Spleen (tissue), 11 donors: ENCODE measurements around the gene CD83. TPM values are rescaled to one million over a fixed set of nuclear protein-coding genes. Genes with fewer than 3 reads are reported as not detected.

ENCODE experiments used
- DNase-seq: peaks from one replicate; pipeline ENCODE4 v3.0.0-alpha.2; 2020
- H3K27ac ChIP-seq, 8 donors: fragments of 200-600 bp; sonication (generic) in 7 of 8; 1 replicate in 4 of 8; 2 replicates in 4 of 8; pipeline versions ENCODE4 v1.5.0 to v1.8.0; 2016 to 2021; ENCODE audit warnings: inconsistent platforms in 4 of 8, mild to moderate bottlenecking in 4 of 8, moderate library complexity in 1 of 8
- H3K27me3 ChIP-seq, 7 donors: fragments of 200-600 bp; sonication (generic) in 6 of 7; replicated peaks in 1 of 7; 1 replicate in 4 of 7; 2 replicates in 3 of 7; pipeline versions ENCODE4 v1.5.0 to v1.8.0; 2016 to 2021; ENCODE audit warnings: inconsistent platforms in 3 of 7, mild to moderate bottlenecking in 1 of 7
- H3K36me3 ChIP-seq, 6 donors: fragments of 200-600 bp; sonication (generic) in 5 of 6; 1 replicate in 4 of 6; 2 replicates in 2 of 6; pipeline versions ENCODE4 v1.5.0 to v1.8.0; 2016 to 2021; ENCODE audit warnings: inconsistent platforms in 2 of 6
- H3K4me1 ChIP-seq, 6 donors: fragments of 200-600 bp; sonication (generic) in 5 of 6; 1 replicate in 3 of 6; 2 replicates in 3 of 6; pipeline versions ENCODE4 v1.5.0 to v1.8.0; 2016 to 2021; ENCODE audit warnings: inconsistent platforms in 3 of 6
- H3K4me3 ChIP-seq, 8 donors: fragments of 200-600 bp; sonication (generic) in 7 of 8; 1 replicate in 4 of 8; 2 replicates in 4 of 8; pipeline versions ENCODE4 v1.5.0 to v1.8.0; 2016 to 2021; ENCODE audit warnings: inconsistent platforms in 4 of 8, mild to moderate bottlenecking in 4 of 8, moderate library complexity in 2 of 8
- H3K9me3 ChIP-seq, 8 donors: fragments of 200-600 bp; sonication (generic) in 7 of 8; 1 replicate in 4 of 8; 2 replicates in 4 of 8; pipeline versions ENCODE4 v1.5.0 to v1.8.0; 2016 to 2021; ENCODE audit warnings: inconsistent platforms in 4 of 8
- POLR2A ChIP-seq, 3 donors: fragments of 450-650 bp; IDR thresholded peaks; one replicate each; pipeline ENCODE4 v1.5.1; 2017; ENCODE audit warnings: antibody characterized with exemption in 3 of 3, mild to moderate bottlenecking in 1 of 3
- POLR2AphosphoS5 ChIP-seq, 3 donors: sonication (generic); formaldehyde crosslinking; IDR thresholded peaks; one replicate each; pipeline ENCODE4 v1.5.1; 2017; ENCODE audit warnings: antibody characterized with exemption in 3 of 3
- WGBS, 5 donors: extraction: QIAGEN DNeasy Blood & Tissue Kit in 3 of 5; methylation state at CpG; one replicate each; pipeline versions ENCODE4 v1.1.5 to v1.1.7; 2013 to 2018; 5-methylcytosine and 5-hydroxymethylcytosine counted together
- intact Hi-C: fragments of 100-400 bp; cut with DNase I; formaldehyde crosslinking; loops from one replicate; pipeline ENCODE4 v1.15.0; 2023; ENCODE audit warnings: low total_unique reads
- polyA plus RNA-seq, 3 donors: library from polyadenylated mRNA; stranded (reverse); fragments of 200-250 nt; gene quantifications; one replicate each; pipeline ENCODE4 v1.2.1, GENCODE V29; 2013
- total RNA-seq, 7 donors: library from RNA; depleted of rRNA in 3 of 7; stranded (reverse); fragments of >200 nt in 3 of 7; fragmentation: NEBNext Ultra II Directional in 4 of 7; extraction: Animal tissue kit (Norgen Biotek cat#: 25700) in 4 of 7; gene quantifications; one replicate each; pipeline versions ENCODE4 v1.1.0 to v1.2.1, GENCODE V29; 2016 to 2021
- TF ChIP-seq, protein P1 (sequence below), 11 experiments: fragments of 200-600 bp in 7 of 11; fragments of 450-650 bp in 4 of 11; sonication (generic) in 4 of 11; IDR thresholded peaks in 8 of 11; conservative IDR thresholded peaks in 3 of 11; 1 replicate in 7 of 11; 2 replicates in 4 of 11; pipeline versions ENCODE4 v1.4.0 to v1.8.0; 2016 to 2021; ENCODE audit warnings: antibody characterized with exemption in 11 of 11, inconsistent platforms in 4 of 11, mild to moderate bottlenecking in 1 of 11
- donor health status: healthy with polysubstance abuse.
- donor health status: DM: no; HTN: no; CAD: no; lungs with moderate emphysema.
- donor health status: DM: no; HTN: no; CAD: no.
- donor health status: Bipolar disorder and iron deficiency.
- donor health status: healthy.
- donor health status: DM: no; HTN: no; CAD: no.
- donor health status: DM: yes; HTN: yes; CAD: no.

The CD83 gene
- total and polyA plus RNA-seq, 10 donors = 11.7 to 51.5 (median 22.6) TPM

DNA sequence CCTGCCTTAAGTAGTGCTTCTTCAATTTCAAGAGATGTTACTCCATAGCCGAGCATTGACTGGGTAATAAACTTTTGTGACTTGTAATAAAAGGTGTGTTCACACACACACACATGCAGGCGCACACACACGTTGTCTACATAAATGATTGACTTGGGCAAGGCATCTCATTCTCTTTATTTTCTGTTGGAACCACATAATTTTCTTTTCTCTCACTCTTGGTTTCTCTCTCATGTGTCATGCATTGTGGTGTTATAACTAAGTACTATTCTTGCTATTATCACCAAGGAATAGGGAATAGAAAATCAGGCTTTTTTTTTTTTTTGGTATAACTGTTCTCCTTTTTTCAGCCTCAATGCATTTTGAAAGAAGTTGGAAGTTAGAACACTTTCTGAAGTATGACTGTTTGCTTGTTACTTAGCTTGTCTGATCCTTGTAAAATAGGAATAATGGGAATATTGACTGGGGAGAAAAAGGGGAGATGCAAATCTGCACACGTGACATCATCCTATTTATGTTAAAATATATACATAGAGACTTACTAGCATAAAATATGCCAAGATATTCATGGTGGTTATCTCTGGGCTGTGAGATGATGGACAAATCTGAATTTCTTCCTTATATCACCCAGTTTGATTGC is 26.1 kb upstream of the CD83 start:
- TF ChIP-seq POLR2A (IDR thresholded peaks at IDR 0.05) (no peak), POLR2AphosphoS5 (IDR thresholded peaks at IDR 0.05) (no peak)
- TF ChIP-seq, protein P1, sequence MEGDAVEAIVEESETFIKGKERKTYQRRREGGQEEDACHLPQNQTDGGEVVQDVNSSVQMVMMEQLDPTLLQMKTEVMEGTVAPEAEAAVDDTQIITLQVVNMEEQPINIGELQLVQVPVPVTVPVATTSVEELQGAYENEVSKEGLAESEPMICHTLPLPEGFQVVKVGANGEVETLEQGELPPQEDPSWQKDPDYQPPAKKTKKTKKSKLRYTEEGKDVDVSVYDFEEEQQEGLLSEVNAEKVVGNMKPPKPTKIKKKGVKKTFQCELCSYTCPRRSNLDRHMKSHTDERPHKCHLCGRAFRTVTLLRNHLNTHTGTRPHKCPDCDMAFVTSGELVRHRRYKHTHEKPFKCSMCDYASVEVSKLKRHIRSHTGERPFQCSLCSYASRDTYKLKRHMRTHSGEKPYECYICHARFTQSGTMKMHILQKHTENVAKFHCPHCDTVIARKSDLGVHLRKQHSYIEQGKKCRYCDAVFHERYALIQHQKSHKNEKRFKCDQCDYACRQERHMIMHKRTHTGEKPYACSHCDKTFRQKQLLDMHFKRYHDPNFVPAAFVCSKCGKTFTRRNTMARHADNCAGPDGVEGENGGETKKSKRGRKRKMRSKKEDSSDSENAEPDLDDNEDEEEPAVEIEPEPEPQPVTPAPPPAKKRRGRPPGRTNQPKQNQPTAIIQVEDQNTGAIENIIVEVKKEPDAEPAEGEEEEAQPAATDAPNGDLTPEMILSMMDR (IDR thresholded peaks at IDR 0.05 in 8 of 11, conservative IDR thresholded peaks at IDR 0.05 in 3 of 11) = no peak
- H3K4me3 ChIP-seq = no peak overlapping the region
- H3K36me3 ChIP-seq = no peaks in the 10 kb centered on the region
- peaks cover 0 to 7% (median 0%) of the 10 kb centered on the region in 8 donors for H3K9me3 ChIP-seq
- intact Hi-C loops = no loop called here
- DNase-seq = no peak
- WGBS, 5 donors = 72 to 81% (median 78%) methylated on average over 4 of the region's 4 CpGs
- H3K4me1 ChIP-seq = peaks cover 3 to 71% (median 35%) of the 10 kb centered on the region in 6 donors
- H3K27ac ChIP-seq = peak overlapping the region in 4 of 8 donors; percentile 9 to 89 (median 62)
- H3K27me3 ChIP-seq = no peaks in the 10 kb centered on the region

- intact Hi-C loops = no loop called here
Measured at GRCh38 chr6:14092316-14092715, 25.3 kb upstream of the CD83 start.

DNA sequence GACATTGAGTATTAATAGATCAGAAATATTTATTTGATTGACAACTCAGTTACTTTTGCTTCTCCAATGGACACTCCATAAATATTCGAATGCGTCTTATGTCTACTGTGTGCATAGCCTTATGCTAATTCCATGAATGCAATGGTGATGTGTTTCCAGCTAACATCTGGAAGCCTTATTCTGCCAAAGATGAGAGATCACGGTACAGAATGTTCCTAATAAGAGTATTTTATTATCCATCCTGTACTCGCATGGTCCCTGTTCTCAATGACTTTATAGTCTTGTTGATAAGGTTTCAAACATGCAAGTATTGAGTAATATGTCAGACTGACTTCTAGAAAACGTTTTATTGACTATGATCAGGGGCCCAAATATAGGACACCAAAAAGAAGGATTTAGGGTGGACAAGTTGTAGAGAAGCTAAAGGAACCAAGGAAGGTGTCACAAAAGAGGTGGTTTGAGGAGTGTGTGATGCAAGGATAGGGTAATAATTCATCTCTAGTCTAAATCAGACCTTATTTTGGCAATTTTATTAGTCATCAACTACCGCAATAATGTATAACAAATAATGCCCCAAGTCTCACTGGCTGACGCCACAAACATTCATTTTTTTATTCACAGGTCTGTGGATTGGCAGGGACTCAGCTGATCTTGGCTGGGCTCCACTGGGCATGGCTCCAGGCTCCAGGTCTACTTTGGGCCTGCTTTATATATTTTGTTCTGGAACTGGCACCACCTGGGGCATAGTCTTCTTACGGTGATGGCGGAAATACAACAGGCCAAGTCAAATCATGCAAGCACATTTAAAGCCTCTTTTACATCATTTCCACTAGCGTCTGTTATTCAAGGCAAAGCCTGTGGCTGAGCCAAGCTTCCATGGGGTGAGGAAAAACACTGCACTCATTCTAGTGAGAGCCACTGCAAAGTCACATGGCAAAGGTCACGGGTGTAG is 24.5 kb upstream of the CD83 start:
- Histone ChIP-seq H3K27me3 (no peaks in the 10 kb centered on the region), H3K27ac (peak overlapping the region; percentile 46 to 89 (median 77)), H3K9me3 (peaks cover 0 to 7% (median 0%) of the 10 kb centered on the region in 8 donors), H3K36me3 (no peaks in the 10 kb centered on the region), H3K4me3 (no peak overlapping the region), H3K4me1 (peaks cover 3 to 79% (median 35%) of the 10 kb centered on the region in 6 donors)
- WGBS, 5 donors = 80 to 89% (median 83%) methylated on average over 11 of the region's 11 CpGs
- no peak for TF ChIP-seq POLR2A (IDR thresholded peaks at IDR 0.05)
- TF ChIP-seq POLR2AphosphoS5 (IDR thresholded peaks at IDR 0.05) = no peak
- TF ChIP-seq, protein P1 (IDR thresholded peaks at IDR 0.05 in 8 of 11, conservative IDR thresholded peaks at IDR 0.05 in 3 of 11) = no peak
- DNase-seq = no peak
- intact Hi-C loops = no loop called here

More at GRCh38 chr6:14092316-14092715, 25.3 kb upstream of the CD83 start:
- TF ChIP-seq POLR2A (IDR thresholded peaks at IDR 0.05) (no peak), POLR2AphosphoS5 (IDR thresholded peaks at IDR 0.05) (no peak)
- TF ChIP-seq, protein P1 (IDR thresholded peaks at IDR 0.05 in 8 of 11, conservative IDR thresholded peaks at IDR 0.05 in 3 of 11) = no peak
- peaks cover 3 to 78% (median 35%) of the 10 kb centered on the region in 6 donors for H3K4me1 ChIP-seq
- no peak overlapping the region for H3K4me3 ChIP-seq
- H3K27me3 ChIP-seq = no peaks in the 10 kb centered on the region
- no peak for DNase-seq
- no peaks in the 10 kb centered on the region for H3K36me3 ChIP-seq
- 57 to 75% (median 63%) methylated on average over 3 of the region's 3 CpGs for WGBS, 5 donors
- H3K27ac ChIP-seq = peak overlapping the region in 7 of 8 donors; percentile 9 to 89 (median 76)
- peaks cover 0 to 7% (median 0%) of the 10 kb centered on the region in 8 donors for H3K9me3 ChIP-seq
